NCI-H2029 treated with DMSO at 0.1 percent for 48 hours (cell line): ENCODE data around the gene SGCD.

Experiments used
- DNase-seq: peaks from one replicate; lab custom pipeline; 2025; lab: John Stamatoyannopoulos, UW

SGCD gene

GRCh38 chr5:156326718-156327259 is at the start of gene SGCD:
Gene SGCD (plus strand): TSS chr5:156327164.
- no peak for DNase-seq

- DNase-seq: no peak
These were observed 49.7 kb upstream of the SGCD start for GRCh38 chr5:156277290-156277689.

- DNase-seq: no peak
These were observed 31.5 kb upstream of the SGCD start for GRCh38 chr5:156295431-156295830.

- DNase-seq: no peak
These were observed 16.8 kb upstream of the SGCD start for GRCh38 chr5:156310115-156310514.

- DNase-seq: no peak
These were observed 13.9 kb upstream of the SGCD start for GRCh38 chr5:156312897-156313694.

DNA sequence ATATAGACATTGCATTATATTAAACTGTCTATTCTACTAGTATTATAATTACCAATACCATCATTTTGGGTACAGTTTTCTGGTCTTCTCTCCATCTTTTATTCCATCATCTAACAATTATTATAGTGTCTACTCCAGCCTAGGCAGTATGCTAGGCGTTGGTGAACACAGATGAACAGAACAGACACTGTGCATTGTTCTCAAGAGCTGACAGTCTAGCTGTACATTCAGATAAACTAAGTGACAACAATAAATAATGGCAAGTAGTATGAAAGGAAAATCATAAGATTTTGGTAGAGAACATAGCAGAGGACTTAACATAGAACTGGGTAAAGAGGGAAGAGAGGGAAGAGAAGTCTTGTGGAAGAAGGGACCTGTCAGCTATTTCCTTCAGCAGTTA is 12.5 kb upstream of the SGCD start:
- DNase-seq: no peak

DNA sequence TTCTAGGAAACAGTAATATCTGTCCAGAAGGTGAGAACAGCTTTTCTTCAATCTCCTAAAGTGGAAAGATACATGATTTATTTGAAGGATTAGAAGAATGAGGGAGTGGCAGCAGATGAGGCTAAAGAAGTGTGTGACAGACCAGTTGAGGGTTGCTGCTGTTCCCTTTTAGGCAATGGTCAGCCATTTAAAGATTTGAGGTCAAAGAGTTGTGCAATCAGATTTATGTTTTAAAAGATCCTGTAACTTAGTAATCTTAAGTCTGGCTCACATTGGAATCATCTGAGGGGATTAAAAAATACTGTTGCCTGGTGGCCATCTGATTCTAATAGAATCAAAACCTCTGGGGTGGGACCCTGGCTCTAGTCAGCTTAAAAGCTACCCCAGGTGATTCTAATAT is 4.3 kb upstream of the SGCD start:
- no peak for DNase-seq

GRCh38 chr5:156327296-156327695 is 332 bp downstream of the SGCD start:
- no peak for DNase-seq

DNA sequence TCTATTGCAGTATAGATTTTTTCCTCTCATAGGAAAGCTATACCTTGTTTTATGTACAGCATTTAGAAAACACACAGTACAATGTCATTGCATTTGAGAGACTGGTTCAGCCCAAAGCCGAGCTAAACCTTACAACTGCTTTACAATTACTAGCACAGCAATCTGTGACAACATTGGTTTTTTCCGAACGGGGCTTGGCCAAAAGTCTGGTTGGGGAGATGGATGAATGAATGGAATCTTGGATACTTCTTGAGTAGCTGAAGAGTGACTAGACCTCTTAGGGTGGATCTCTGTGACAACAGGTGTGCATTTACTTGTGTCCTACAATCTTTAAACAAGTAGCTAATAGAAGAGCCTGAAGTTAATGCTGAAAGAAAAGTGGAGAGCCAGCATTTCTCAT is 1.2 kb downstream of the SGCD start:
- no peak for DNase-seq

GRCh38 chr5:156328766-156329165 is 1.8 kb downstream of the SGCD start:
- no peak for DNase-seq

DNA sequence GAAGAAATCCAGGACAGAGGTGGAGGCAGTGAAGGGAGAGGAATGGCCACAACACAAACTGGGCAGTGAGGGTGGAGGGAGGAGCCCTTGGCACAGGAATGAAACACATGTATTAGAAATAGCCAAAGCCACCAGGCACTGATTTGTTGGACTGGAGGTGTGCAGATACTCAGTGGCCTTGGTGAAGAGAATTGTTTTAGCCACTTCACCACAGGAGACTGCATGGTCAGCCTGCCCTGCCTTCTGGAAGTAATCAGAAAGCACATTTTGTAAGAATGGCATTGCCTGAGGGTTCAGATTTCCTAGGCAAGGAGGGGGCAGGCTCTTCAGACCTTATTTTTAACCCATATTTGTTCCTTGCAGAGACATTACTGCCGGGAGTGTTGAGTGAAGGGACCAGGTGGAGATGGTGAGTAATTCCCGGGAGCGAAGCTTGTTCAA is 2.2 kb downstream of the SGCD start:
- DNase-seq: no peak

GRCh38 chr5:156330141-156330870 is 3.3 kb downstream of the SGCD start:
- no peak for DNase-seq

- DNase-seq: no peak
These were observed 4.2 kb downstream of the SGCD start for GRCh38 chr5:156331181-156331580.

DNA sequence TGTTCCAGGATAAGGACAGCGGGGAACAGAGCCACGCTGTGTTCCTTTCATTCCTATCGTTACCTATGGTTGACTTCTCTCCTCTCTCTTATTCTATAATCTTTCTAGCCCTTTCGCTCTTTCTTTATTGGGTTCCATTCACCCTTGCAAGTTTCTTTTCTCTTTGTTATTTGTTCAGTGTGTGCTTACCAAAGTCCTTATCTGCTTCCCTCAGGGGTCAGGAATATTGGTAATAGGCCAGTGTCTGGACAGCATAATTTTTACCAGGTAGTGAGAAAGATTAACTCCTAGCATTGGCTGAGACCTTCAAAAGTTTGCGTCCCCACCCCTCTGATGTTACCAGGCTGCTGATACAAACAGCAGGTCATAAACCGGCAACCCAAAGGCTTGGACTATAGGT is 4.9 kb downstream of the SGCD start:
- DNase-seq: no peak

DNA sequence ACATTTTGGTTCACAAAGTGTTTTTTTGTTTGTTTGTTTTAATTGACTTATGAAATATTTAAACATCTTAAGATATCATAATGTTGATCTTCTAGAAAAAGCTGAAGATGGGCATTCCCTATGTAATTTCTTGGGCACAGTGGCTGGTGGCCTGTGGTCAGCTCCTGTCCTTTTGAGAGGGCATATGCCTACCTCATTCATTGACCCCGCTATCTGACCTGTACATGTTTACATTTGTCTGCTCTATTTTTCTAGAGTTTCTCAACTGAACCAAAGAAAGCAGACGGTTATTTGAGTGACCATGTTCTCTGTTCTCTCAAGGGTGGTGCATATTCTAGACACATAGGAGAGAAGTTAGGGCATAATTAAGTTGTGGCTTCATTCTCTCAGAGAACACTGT is 5.3 kb downstream of the SGCD start:
- no peak for DNase-seq

DNA sequence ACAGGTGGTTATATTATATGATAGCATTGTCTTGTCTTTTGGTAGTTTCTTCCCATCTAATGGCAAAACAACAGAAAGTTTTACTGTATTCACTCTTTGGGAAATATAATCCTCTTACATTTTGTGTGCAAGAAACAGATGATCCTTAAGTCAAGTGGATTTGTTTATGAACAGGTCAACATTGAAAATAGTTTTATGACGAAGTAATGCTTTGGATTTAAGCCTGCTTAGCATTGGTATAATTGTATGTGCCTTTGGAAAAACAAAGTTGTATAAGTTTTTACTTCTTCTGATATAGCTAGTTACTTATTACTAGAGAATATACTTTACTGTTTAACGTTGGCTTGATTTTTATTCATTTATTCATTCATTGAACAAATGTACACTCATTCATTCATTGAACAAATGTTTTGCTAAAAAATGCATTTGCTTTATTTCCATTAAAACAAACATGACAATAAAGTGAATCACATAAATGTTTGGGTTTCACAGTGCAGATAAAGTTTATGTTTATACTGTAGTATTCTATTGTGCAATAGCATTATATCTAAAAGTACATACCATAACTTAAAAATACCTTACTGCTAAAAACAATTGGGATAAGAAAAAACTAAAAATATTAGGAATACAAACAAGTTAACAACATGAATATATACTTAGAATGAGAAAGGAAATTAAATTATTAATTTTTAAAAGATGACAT is 12.3 kb downstream of the SGCD start:
- no peak for DNase-seq

GRCh38 chr5:156340893-156341292 is 13.9 kb downstream of the SGCD start:
- no peak for DNase-seq

- DNase-seq: no peak
These were observed 23.3 kb downstream of the SGCD start for GRCh38 chr5:156350256-156350655.

DNA sequence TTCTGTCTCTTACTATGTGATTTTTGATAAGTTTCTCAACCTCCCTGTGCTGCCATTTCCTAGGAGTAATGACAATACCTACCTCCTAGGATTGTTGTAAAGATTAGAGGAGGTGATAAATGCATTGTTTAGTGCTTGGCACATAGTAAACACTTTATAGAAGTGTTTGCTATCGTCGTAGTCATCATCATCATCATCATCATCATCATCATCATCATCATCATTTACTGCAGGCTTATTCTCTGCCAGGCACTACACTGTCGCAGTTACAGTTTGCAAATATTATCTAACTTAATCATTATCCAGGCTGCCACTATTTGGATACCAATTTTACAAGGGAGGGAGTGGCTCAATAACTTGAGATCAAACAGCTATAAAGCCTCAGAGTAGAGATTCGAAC is 24.5 kb downstream of the SGCD start:
- no peak for DNase-seq

DNA sequence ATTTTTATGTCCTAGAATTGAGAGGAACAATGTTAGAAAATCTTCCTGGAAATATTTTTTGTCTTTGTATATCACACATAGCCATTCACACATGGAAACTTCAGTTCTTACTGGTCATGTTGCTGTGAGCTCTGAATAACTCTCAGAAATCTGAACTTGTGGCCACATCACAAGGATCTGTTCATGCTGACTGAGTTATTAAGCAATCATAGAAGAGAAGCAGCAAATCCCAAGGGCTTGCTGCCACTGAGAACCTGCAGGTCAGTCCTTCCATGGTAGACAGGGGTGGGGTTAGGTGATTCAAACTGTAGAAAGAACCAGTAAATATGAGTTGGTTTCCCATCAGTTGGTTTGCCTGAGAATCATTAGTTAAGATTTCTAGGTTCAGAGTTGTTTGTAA is 27.6 kb downstream of the SGCD start:
- DNase-seq: no peak

- no peak for DNase-seq
These were observed 29.3 kb downstream of the SGCD start for GRCh38 chr5:156356238-156356637.

DNA sequence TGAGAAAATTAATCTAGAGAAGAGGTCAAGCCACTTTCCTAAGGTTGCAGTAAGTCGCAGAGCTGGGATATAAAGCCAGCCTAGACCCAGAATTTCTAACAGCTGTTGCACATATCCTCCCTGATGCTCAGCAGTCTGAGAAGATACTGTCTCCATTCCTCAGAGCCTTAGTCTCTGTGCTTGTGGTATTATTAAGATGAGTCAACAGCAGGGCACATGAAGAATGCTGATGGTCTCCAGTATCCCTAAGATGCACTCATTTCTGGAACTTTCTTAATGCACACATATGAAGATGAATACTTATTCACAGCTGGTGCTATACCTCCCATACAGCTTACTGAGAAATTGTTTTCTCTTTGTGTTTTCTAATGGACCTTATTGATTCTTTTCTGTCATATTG is 32.5 kb downstream of the SGCD start:
- no peak for DNase-seq
